ENCODE results near the gene CACNA1B.
"Not testable (repeated sequence)": the region's sequence is repeated elsewhere in the genome, so short reads cannot be mapped to it uniquely, and the experiment has no call there.

CACNA1B gene

GRCh38 chr9:138077126-138077525, 199.5 kb downstream of the CACNA1B start:
- no peak for DNase-seq

- no peak for DNase-seq
These were observed 200.4 kb downstream of the CACNA1B start for GRCh38 chr9:138077898-138078540.

- DNase-seq = no peak
These were observed 201.3 kb downstream of the CACNA1B start for GRCh38 chr9:138078846-138079245.

DNA sequence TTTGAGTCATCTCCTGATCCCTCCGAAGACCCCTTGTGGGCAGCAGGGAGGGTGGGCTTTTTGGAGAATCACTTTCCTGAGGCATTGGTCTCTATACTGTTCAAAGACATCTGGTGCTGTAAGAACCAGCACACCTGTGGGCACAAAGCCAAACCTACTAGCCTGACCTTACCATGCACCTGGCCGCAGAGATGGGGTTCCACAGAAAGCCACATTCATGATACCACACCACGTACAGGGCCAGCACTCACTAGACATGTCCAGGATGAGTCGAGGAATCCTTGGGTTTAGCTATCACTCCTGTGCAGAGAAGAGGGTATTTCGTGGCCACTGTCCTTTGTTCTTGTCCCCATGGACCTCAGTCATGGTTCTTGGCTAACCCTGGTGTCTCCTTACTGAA, 203.4 kb downstream of the CACNA1B start:
- DNase-seq = no peak

DNA sequence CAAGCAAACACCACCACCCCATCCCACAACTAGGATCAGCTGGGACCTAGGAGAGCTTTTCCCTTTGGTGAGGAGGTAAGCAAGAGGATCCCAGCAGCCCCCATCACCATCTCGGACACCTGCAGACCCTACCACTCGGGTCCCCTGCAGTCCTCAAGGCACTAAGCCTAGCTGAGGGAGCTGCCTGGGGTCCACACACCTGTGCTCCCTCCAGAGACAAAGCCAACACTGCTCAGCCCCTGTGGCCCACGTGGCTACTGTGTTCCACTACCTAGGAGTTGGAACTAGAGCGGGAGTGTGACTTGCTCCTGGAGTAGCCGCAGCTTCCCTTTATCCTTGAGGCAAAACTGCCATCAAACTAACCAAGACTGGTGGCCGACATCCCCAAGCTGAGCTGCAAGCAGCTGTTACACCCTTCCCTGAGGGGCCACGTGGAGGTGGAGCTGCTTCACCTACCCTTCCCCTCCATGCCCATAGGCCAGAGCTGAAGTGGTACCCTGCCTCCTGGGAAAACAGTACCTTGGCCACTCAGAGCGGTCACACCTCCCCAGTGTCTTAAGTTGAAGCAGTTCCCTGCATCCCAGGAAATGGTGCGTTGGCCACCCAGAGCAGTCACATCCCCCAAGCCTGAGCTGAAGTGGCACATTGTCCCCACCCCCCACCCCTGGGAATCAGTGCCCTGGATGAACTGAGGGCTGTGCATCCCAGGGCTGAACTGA, 205.5 kb downstream of the CACNA1B start:
- no peak for DNase-seq

DNA sequence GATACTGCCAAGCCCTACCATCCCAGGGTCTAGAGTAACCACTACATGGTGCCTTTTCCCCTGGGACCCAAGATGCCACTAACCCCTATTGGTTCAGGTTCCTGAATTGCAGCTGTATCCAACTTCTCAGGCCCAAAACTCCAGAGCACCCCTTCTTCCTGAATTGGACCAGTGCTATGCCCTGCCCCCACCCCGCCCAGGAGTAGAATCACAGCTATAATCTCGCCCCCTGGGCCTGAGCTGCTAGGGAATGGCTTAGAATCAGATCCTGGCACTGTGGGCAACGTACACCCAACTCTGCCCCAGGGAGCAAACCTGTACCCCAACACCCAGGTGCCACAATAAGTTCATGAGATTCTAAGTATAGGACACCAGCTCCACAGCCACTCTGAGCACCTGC, 206.3 kb downstream of the CACNA1B start:
- DNase-seq = no peak

- no peak for DNase-seq
These were observed 208.0 kb downstream of the CACNA1B start for GRCh38 chr9:138085568-138085967.

GRCh38 chr9:138092057-138092456, 214.5 kb downstream of the CACNA1B start:
- not testable (repeated sequence) for DNase-seq

DNA sequence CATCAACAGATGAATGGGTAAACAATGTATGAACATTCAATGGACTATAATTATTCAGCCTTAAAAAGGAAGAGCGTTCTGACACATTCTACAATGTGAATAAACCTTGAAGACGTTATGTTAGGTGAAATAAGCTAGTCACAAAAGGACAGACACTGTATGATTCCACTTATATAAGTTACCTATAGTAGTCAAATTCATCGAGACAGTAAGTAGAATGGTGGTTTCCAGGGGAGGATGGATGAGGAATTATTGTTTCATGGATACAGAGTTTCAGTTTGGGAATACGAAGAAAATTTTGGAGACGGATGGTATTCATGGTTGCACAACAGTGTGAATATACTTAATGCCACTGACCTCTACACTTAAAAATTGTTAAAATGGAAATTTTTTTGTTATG, 216.4 kb downstream of the CACNA1B start:
- no peak for DNase-seq

DNA sequence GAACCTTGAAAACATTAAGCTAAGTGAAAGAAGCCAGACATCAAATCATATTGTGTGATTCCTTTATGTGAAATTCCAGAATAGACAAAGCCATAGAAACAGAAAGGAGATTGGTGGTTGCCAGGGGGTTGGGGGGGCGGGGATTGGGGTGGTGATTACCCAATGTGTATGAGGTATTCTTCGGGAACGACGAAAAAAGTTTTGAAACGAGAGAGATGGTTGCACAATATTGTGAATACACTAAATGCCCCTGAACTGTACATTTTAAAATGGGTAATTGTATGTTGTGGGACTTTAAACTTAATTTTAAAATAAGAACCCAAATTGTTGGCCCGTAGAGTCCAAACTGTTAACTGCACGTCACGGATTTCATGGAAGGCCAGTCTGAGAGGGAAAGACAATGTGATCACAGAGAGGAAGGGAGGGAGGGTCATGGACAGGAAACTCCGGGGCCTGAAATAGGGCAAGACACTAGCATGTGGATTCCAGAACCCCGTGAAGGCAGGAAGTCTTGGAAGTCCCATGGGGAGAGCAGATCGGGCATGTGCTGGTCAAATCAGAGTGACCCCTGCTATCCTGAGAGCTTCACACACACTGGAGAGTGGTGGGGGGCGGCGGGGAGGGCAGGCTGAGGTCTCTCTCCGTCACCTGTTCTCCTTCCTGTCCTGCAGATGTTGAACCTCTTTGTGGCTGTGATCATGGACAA, 218.4 kb downstream of the CACNA1B start:
- no peak for DNase-seq

- no peak for DNase-seq
These were observed 218.9 kb downstream of the CACNA1B start for GRCh38 chr9:138096519-138096845.

GRCh38 chr9:138097501-138097991, 220.0 kb downstream of the CACNA1B start:
- no peak for DNase-seq

DNA sequence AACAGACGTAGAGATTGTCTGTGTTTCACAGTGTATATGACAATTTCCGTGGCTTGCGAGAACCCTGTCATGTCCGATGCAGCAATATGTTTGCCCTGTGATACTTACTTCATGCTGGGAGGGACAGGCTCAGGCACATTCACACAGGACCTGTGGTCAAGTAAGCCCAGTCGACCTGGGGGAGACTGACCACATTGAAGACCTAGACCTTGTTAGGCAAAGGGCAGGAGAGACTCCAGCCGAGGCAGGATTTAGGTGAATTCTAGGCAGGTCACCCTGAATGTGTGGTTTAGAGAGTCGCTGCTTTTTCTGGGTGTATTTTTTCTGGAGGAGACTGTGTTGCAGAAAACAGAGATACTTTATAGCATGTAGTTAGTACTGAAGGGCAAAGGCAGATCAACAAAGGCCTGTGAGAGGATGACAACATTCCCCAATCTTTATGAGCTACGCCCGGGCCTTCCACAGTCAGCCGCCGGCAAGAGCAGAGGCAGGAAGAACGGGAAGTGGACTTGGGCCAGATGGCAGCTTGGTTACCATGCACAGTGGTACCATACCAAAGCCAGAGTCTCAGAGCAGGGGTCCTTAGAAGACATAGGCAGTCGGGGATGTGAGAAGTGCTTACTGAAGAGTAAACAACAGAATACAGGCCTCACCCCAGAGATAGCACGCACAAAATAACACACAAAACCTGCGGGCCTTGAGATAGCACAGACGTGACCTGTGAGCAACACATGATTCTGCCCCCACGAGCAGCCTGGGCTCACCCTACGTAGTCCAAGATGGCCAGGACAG, 220.7 kb downstream of the CACNA1B start:
- no peak for DNase-seq

- no peak for DNase-seq
These were observed 221.6 kb downstream of the CACNA1B start for GRCh38 chr9:138098908-138099791.

- peak; percentile 11 for DNase-seq
These were observed 222.4 kb downstream of the CACNA1B start for GRCh38 chr9:138099803-138100598.

GRCh38 chr9:138100711-138101350, 223.2 kb downstream of the CACNA1B start:
- DNase-seq = peak; percentile 3

DNA sequence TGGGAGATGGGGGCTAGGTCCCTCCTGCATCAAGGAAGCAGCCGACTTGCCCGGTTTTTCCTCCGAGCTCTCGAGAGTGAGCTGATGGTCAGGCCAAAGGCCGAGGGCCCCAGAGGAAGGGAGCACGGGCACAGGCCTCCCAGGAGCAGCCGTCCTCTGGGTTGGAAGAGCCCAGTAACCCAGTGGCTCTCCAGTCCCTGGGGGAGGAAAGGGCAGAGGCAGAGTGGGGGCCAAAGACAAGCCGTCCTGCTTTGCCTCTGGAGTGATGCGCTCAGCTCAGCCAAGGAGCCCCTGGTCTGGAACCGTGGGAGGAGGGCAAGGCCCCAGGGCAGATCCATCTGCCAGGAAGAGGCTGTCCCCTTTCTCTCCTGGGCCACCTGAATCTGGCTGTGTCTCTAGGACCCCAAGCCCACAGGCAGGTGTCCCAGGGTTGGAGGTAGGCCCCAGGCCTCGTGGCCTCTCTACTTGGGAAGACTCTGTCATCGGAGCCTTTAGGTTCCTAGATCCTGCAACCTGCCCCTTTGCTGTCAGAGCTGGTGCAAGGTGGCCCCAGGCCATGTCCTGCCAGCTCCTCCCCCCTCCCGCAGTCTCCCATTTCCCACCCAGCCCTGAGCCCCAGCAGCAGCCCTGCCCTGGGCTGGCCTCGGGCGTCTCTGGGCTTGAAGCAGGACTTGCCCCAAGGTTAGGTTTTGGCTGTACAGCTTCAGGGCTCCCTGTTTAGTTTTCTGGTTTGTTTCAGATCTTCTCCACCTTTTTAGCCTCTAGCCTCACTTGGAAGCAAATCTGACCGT, 224.1 kb downstream of the CACNA1B start:
- DNase-seq = no peak

DNA sequence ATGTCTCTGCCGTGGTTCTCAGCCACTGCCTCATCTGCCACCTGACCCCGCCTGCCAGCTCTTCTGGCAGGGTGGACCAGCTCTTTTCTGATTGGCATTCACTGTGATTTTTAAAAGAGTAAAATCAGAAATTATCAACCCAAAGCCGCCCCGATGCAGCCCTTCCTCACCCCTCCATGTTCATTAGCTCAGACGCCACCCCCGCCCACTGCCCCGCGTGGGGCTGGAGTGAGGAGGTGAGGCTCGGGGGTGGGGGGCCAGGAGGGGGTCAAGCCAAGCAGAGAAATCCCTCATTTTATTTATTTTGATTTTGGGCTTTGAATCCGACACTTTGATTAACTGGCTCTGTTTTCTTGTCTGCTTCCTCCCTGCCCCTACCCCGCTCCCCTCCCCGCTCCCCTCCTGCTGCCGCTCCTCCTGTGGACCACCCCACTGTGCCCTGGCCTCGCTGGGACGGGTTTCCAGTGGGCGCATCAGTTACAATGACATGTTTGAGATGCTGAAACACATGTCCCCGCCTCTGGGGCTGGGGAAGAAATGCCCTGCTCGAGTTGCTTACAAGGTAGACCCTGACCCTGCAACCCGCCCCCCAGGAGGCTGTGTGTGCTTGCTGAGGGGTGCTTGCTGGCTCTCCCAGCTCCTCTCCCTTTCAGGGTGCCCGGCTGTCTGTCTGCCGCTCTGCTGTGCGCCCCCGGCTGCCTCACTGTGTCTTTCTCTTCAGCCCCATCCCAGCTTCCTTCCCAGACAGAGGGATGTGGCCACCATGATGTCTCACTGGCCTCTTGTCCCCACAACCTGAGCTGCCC, 224.9 kb downstream of the CACNA1B start:
- DNase-seq = no peak

All from NCI-H1694 treated with DMSO at 0.1 percent for 48 hours (cell line).